Stromal cell of bone marrow (primary cell): ENCODE measurements around the gene CAPS.

Source experiments
- DNase-seq: peaks from one replicate; pipeline ENCODE4 v3.0.0-alpha.2; 2012; ENCODE audit warnings: low read depth

Gene CAPS

DNA sequence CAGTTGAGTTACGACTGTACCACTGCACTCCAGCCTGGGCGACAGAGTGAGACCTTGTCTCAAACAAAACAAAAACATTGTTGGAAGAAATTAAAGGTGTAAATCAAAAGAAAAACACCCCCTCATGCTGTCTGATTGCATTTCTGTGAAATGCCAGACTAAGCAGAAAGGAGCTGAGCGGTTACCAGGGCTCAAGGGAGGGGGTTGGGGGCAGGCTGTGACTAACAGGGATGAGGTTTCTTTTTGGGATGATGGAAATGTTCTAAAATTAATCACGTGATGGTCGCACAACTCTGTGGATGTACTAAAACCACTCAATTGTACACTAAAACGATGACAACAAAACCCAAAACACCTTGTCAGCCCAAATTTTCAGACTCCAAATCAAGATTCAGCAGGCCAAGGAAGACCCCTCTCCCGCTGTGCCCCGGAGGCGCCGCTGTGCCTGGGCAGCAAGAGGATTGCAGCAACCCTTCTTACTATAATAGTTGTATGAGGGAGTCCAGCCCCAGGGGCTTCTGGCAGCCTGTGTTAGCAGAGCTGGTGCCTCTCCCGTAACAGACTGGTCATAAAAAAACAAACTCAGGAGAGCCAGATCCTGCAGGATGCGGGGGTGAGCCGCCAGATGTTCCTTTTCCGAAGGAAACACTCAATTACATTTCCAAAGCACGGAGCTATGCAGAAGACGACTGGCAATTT lies 20.9 kb downstream of the CAPS start:
- peak; percentile 66 for DNase-seq

- DNase-seq, result no peak
These were observed 21.6 kb downstream of the CAPS start for GRCh38 chr19:5935473-5936291.

DNA sequence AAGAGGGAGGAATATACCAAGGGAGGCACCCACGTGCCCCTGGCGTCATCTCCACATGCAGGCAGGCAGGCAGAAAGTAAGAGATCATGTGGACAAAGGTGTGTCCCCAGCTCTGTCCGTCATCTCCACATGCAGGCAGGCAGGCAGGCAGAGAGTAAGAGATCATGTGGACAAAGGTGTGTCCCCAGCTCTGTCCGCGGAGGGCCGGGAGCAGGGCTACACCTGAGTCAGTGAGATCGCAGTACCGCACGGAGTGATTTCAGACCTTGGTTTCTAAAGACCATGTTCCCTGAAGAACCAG lies 22.2 kb downstream of the CAPS start:
- no peak for DNase-seq

- DNase-seq, result no peak
These were observed 23.5 kb downstream of the CAPS start for GRCh38 chr19:5937550-5937949.

DNA sequence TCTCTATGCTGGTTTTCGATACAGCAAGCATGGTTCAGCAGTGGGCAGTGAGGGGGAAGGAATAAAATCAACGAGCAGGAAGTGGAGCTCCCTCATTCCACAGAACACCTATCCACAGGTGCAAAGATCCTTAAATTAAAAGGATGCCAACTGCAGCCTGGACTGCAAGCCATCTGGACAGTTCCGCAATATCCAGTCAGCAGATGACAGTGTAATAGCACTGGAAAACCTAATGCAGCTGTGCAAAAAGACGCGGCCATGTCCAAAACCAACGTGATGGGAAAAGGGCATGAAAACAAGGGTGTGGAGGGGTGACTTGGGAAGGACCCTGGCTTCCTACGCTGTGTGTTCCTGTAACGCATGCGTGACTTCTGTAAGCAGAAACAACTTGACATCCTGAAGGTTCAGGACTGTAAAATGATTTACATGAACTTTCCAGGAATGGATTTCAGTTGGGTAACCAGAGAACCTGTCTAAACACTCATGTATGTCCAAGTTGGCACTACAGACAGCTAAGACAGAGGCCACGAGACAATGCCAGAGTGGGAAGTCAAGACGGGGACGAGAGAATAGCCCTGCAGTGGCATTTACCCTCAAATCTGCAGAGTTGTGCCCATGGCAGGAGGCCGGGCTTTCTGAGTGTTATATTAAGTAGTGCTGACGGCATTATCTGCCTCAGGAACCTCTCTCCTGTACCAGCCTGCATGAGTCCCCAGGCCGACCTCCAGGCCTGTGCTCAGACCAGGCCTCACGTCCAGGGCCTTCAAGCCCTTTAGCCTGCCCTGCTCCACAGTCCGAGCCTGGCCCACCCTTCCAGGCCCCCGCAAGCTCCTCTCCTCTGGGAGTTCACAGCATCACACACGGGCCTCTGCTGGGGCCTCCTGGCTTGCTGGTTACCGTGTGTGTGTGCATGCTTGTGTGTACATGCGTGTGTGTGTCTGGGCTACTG lies 26.5 kb downstream of the CAPS start:
- DNase-seq, result no peak

GRCh38 chr19:5941673-5942072 lies 27.6 kb downstream of the CAPS start:
- DNase-seq, result no peak

- no peak for DNase-seq
These were observed 29.0 kb downstream of the CAPS start for GRCh38 chr19:5943045-5943444.

GRCh38 chr19:5943623-5944022 lies 29.6 kb downstream of the CAPS start:
- DNase-seq, result no peak

- DNase-seq, result peak; percentile 65
These were observed 33.4 kb downstream of the CAPS start for GRCh38 chr19:5947435-5947834.

GRCh38 chr19:5948752-5949564 lies 34.9 kb downstream of the CAPS start:
- no peak for DNase-seq

DNA sequence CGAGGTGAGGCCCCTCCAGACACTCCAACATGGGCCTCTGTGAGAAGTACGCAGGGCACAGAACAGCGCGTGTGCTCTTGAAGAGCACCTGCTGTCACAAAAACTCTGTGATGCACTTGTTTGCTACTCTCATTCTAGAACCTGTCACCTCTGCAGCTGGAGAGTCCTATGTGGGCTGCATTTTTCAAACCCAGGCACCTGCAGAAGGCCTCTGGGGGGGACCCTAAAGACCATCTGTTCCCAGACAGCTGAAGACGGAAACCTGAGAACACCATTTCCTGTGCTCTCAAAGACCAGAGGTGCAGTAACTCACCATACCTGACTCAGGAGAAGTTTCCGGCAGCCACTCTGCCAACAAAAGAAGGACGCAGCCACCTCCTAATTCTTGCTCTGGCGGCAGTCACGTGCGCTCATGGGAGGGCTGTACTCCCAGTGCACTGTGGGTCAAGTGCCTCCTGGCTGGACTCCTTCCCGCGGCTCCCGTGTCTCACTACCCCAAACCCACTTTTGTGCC lies 35.8 kb downstream of the CAPS start:
- no peak for DNase-seq

- no peak for DNase-seq
These were observed 36.7 kb downstream of the CAPS start for GRCh38 chr19:5950741-5951140.

DNA sequence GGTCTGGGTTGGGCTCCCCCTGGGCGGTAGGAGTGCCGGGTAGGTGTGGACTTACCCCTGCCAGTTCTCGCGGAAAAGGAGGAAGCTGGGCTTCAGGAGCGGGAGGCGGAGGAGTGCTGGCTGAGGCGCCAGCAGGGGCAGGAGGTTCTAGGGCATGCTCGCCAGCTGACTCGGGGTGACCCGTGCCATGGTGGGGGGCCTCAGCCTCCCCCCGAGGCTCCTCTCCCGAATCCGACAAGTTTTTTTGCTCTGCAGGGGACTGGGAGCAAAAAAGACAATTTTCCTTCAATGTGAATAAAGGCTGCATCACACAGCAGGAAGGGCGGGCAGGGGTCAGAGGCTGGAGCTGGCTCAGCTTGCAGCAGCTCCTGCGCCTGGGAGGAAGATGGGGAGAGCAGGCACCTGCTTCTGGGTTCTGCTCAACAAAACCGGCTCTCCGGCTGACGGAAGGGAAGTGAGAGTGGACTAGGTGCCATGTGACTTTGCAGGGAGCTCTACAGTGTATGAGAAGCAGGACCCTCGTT lies 37.3 kb downstream of the CAPS start:
- DNase-seq, result no peak

DNA sequence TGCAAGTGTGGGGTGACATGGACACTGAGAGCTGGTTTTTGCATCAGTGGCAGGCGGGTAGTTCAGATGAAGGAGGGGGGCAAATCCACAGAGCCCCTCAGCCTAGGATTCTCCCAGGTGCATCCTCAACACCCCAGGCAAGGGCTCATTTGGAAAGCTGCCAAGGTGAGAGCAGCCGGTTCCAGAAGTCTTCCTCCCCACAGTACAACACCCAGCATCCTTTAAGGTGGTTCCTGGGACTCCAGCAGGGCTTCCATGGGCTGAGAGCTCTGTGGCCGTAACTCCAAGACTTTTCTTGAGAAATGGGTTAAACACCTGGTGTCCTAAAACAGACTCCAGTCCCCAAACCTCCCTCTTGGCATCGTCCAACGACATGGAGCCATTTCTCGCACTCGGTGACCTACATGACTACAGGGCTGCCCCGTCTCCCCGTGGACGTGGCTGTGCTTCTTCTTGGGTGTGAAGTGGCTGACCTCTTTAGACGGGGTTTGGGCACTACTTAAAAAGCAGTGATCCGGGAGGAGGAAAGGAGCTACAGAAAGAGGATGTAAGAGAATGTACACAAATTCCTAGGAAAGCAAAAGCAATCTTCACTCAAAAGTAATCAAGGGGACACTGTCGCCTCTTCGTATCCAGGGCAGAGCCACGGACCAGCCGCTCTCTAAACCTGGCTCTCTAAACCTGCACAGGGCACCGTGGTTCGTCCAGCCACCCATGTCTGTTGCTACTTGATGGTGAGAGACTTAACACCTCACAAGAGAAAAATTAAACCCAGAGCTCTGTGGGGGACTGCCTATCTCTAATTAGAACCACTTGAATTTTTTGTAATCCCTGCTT lies 38.4 kb downstream of the CAPS start:
- DNase-seq, result no peak

- no peak for DNase-seq
These were observed 39.1 kb downstream of the CAPS start for GRCh38 chr19:5953030-5953589.

DNA sequence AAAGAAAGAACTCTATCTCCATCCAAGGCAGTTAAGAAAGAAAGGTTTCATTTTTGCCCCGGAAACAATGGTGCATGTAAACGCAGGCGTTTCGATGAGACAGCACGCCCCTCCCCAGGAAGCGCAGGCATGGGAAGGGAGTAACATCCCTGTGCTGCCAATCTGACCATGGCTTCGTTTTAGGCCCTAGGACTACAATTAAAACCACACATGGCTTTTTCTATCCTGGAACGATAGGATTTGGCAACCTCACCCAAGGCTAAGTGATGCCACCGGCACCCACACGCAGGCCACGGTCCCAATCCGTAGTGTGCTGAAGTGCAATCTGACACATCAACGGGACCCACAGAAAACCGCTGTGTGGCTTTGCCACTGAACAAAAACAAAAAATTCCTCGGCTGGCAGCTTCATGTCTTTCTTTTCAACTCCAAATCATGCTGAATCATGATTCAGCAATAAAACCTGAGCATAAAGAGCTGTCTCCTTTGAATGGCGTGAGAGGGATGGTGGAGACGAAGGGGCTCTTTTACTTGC lies 39.7 kb downstream of the CAPS start:
- no peak for DNase-seq

- no peak for DNase-seq
These were observed 40.2 kb downstream of the CAPS start for GRCh38 chr19:5954293-5954692.

GRCh38 chr19:5955636-5955935 lies 41.5 kb downstream of the CAPS start:
- no peak for DNase-seq

DNA sequence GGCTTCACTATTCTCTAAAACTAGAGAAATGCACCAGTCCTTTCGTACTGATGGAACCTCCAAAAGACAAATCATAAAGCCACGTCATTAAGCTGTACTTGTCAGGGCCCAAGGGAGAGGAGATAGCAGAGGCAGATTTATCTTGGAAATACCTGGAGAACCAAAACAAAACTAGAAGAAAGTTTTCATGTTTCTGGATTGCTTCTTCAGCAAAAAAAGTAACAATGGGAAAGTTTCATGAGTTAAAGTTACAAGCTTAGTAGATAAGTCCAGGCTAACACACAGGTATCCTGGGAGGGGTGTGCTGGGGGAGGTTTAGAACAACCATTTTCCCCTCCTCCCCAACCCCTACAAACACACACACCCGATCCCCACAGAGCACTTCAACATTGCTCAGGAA lies 42.3 kb downstream of the CAPS start:
- DNase-seq, result no peak

DNA sequence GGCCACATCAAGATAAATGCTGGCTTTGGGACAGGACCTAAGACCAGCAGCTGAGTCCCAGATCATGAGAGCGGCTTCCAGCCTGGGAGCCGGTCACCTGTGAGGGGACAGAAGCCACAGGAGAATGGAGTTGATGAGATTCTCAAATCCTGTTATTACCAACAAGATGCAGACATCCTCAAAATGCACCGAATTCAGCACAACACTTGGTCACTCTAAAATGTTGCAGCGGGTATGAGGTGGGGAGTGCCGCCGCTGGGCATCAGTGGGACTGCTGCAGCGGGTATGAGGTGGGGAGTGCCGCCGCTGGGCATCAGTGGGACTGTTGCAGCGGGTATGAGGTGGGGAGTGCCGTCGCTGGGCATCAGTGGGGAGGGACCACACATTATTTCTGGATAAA lies 42.7 kb downstream of the CAPS start:
- no peak for DNase-seq
